Tibial nerve (tissue), 4 donors: ENCODE results near the gene ZNF324. TPM values are rescaled to one million over a fixed set of nuclear protein-coding genes. Genes with fewer than 3 reads are reported as not detected.
"Not testable (repeated sequence)": the region's sequence is repeated elsewhere in the genome, so short reads cannot be mapped to it uniquely, and the experiment has no call there.

ENCODE experiments used
- DNase-seq, 2 donors: peaks; one replicate each; pipeline ENCODE4 v3.0.0-alpha.2; 2019; ENCODE audit warnings: low spot score in 2 of 2
- H3K27ac ChIP-seq, 4 donors: fragments of 200-600 bp; sonication (generic) in 3 of 4; one replicate each; pipeline ENCODE4 v1.5.1; 2017 to 2019; ENCODE audit warnings: mild to moderate bottlenecking in 1 of 4
- H3K27me3 ChIP-seq, 2 donors: fragments of 200-600 bp; sonication (generic) in 1 of 2; one replicate each; pipeline versions ENCODE4 v1.5.1 to v1.6.0; 2017 to 2019
- H3K36me3 ChIP-seq, 3 donors: fragments of 200-600 bp; sonication (generic); one replicate each; pipeline ENCODE4 v1.5.1; 2018 to 2019
- H3K4me1 ChIP-seq, 4 donors: fragments of 200-600 bp; sonication (generic) in 3 of 4; one replicate each; pipeline ENCODE4 v1.5.1; 2017 to 2019
- H3K4me3 ChIP-seq, 4 donors: fragments of 200-600 bp; sonication (generic) in 3 of 4; one replicate each; pipeline ENCODE4 v1.5.1; 2017 to 2019; ENCODE audit warnings: mild to moderate bottlenecking in 1 of 4, moderate library complexity in 1 of 4
- H3K9me3 ChIP-seq, 4 donors: fragments of 200-600 bp; sonication (generic) in 3 of 4; one replicate each; pipeline ENCODE4 v1.5.1; 2017 to 2019
- CTCF ChIP-seq, 5 experiments: fragments of 200-600 bp in 3 of 5; fragments of 450-650 bp in 2 of 5; sonication (generic) in 3 of 5; IDR thresholded peaks; one replicate each; pipeline ENCODE4 v1.5.1; 2016 to 2019; ENCODE audit warnings: antibody characterized with exemption in 5 of 5, mild to moderate bottlenecking in 3 of 5, moderate library complexity in 2 of 5
- EP300 ChIP-seq, 2 donors: sonication (generic); formaldehyde crosslinking; IDR thresholded peaks; one replicate each; pipeline ENCODE4 v1.6.1; 2017; ENCODE audit warnings: antibody characterized with exemption in 2 of 2, mild to moderate bottlenecking in 1 of 2
- POLR2A ChIP-seq, 2 donors: fragments of 450-650 bp; IDR thresholded peaks; one replicate each; pipeline ENCODE4 v1.6.1; 2017; ENCODE audit warnings: antibody characterized with exemption in 2 of 2, mild to moderate bottlenecking in 2 of 2, moderate library complexity in 2 of 2
- whole genome bisulfite sequencing, 2 donors: methylation state at CpG; one replicate each; pipeline ENCODE4 v1.1.5; 2018; 5-methylcytosine and 5-hydroxymethylcytosine counted together
- total RNA-seq, 4 donors: library from RNA; depleted of rRNA; stranded (reverse); fragments of >200 nt; gene quantifications; one replicate each; pipeline ENCODE4 v1.1.0, GENCODE V29; 2016

ZNF324 gene
- total RNA-seq, 4 donors from 2014 or later: 23.6 to 33.5 (median 30.2) TPM

- H3K36me3 ChIP-seq: no peaks in the 10 kb centered on the region
- 93 to 94% methylated on average over 11 to 14 of the region's 14 CpGs for WGBS, 2 donors
- DNase-seq: no peak
- peak overlapping the region in 2 of 4 donors; percentile 31 to 63 for H3K4me3 ChIP-seq
- H3K4me1 ChIP-seq: peaks cover 0 to 26% (median 20%) of the 10 kb centered on the region in 4 donors
- no peak overlapping the region for H3K27ac ChIP-seq
- TF ChIP-seq POLR2A (IDR thresholded peaks at IDR 0.05): no peak
- TF ChIP-seq CTCF (IDR thresholded peaks at IDR 0.05): no peak
- no peak for TF ChIP-seq EP300 (IDR thresholded peaks at IDR 0.05)
- H3K27me3 ChIP-seq: no peaks in the 10 kb centered on the region
- H3K9me3 ChIP-seq: no peaks in the 10 kb centered on the region
Observed at GRCh38 chr19:58500242-58500641, 33.4 kb downstream of the ZNF324 start.

- WGBS, 2 donors: 74 to 84% methylated on average over 7 to 8 of the region's 8 CpGs
- not testable (repeated sequence) for H3K9me3 ChIP-seq, H3K27me3 ChIP-seq, DNase-seq, H3K4me1 ChIP-seq, H3K27ac ChIP-seq, H3K36me3 ChIP-seq, H3K4me3 ChIP-seq
Observed at GRCh38 chr19:58507602-58508223, 40.8 kb downstream of the ZNF324 start.

- 77 to 90% methylated on average over 11 of the region's 11 CpGs for WGBS, 2 donors
- no peak for DNase-seq
- Histone ChIP-seq H3K36me3 (peaks cover 0 to 15% (median 0%) of the 10 kb centered on the region in 3 donors), H3K27ac (no peak overlapping the region), H3K4me1 (peaks cover 0 to 14% (median 3%) of the 10 kb centered on the region in 4 donors), H3K4me3 (no peak overlapping the region), H3K9me3 (peaks cover 0 to 3% (median 0%) of the 10 kb centered on the region in 4 donors), H3K27me3 (no peaks in the 10 kb centered on the region)
- TF ChIP-seq EP300 (IDR thresholded peaks at IDR 0.05) (no peak), POLR2A (IDR thresholded peaks at IDR 0.05) (no peak), CTCF (IDR thresholded peaks at IDR 0.05) (no peak)
Observed at GRCh38 chr19:58509731-58510083, 42.8 kb downstream of the ZNF324 start.

- peaks cover 0 to 20% (median 3%) of the 10 kb centered on the region in 4 donors for H3K4me1 ChIP-seq
- H3K9me3 ChIP-seq: peaks cover 0 to 3% (median 0%) of the 10 kb centered on the region in 4 donors
- DNase-seq: no peak
- H3K4me3 ChIP-seq: no peak overlapping the region
- 56 to 59% methylated on average over 8 of the region's 8 CpGs for WGBS, 2 donors
- H3K27me3 ChIP-seq: no peaks in the 10 kb centered on the region
- H3K36me3 ChIP-seq: peaks cover 0 to 17% (median 0%) of the 10 kb centered on the region in 3 donors
- TF ChIP-seq EP300 (IDR thresholded peaks at IDR 0.05): no peak
- no peak for TF ChIP-seq CTCF (IDR thresholded peaks at IDR 0.05)
- no peak for TF ChIP-seq POLR2A (IDR thresholded peaks at IDR 0.05)
- no peak overlapping the region for H3K27ac ChIP-seq
Observed at GRCh38 chr19:58510084-58510862, 43.4 kb downstream of the ZNF324 start.

- Histone ChIP-seq H3K4me3 (no peak within 1 kb of the TSS), H3K27me3 (no peaks in the 10 kb centered on the region), H3K36me3 (peaks cover 0 to 30% (median 7%) of the 10 kb centered on the region in 3 donors), H3K9me3 (peaks cover 0 to 3% (median 0%) of the 10 kb centered on the region in 4 donors), H3K27ac (no peak within 1 kb of the TSS), H3K4me1 (peaks cover 0 to 33% (median 3%) of the 10 kb centered on the region in 4 donors)
- no peak for DNase-seq
- WGBS, 2 donors: 68 to 85% methylated on average over 6 to 22 of the region's 25 CpGs
- TF ChIP-seq POLR2A (IDR thresholded peaks at IDR 0.05) (no peak), EP300 (IDR thresholded peaks at IDR 0.05) (no peak), CTCF (IDR thresholded peaks at IDR 0.05) (no peak)
Observed at GRCh38 chr19:58511353-58512208, 44.7 kb downstream of the ZNF324 start, which contains the start of gene SLC27A5. Gene SLC27A5, minus strand, starts transcription at chr19:58511992. Its CDS starts 37 bp downstream, at chr19:58511955.
